ENCODE measurements around the gene RFXAP. TPM values are rescaled to one million over a fixed set of nuclear protein-coding genes. Genes with fewer than 3 reads are reported as not detected.

The RFXAP gene, protein sequence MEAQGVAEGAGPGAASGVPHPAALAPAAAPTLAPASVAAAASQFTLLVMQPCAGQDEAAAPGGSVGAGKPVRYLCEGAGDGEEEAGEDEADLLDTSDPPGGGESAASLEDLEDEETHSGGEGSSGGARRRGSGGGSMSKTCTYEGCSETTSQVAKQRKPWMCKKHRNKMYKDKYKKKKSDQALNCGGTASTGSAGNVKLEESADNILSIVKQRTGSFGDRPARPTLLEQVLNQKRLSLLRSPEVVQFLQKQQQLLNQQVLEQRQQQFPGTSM
- total RNA-seq (2022; extraction: Qiagen RNA extraction; ENCODE audit: low read depth) = 0.83 to 1.0 TPM (median 0.91 TPM) in 5 replicates

DNA sequence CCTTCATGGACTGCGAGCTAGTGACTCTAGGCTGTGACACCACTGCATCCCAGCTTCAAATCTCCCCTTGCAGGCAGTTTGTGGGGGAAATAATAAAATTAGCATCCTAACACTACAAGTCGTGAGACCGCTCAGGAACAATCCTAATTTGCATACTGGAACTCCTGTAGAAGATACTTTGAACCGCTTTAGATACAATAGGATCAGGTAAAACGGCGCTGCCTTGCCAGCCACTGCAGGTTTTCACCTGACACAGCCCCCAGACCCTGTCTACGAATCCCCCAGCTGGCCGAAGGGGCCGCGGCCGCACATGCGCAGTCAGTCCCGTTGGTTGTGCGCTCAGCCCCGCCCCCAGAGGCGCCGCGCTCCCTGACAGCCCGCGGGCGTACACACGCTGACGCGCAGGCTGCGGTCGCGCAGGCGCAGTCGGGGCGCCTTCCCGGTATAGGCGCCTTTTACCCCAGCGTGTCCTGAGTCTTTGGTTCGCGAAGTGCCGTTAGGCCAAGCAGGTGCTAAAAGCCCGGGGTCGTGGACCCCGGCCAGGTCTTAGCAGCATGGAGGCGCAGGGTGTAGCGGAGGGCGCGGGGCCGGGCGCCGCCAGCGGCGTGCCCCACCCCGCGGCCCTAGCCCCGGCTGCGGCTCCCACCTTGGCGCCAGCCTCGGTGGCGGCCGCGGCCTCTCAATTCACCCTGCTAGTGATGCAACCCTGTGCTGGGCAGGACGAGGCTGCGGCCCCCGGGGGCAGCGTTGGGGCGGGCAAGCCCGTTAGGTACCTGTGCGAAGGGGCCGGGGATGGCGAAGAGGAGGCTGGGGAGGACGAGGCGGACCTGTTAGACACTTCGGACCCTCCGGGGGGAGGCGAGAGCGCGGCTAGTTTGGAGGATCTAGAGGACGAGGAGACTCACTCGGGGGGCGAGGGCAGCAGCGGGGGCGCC, at the start of gene RFXAP:
RFXAP (plus strand) TSS at position 419 of the 935 bp plus-strand sequence; CDS start at position 555, 136 bp downstream.

Other genes with a start within 250 kb of the RFXAP start
- gene SERTM1, start 145.2 kb upstream of the RFXAP start, total RNA-seq (2022; extraction: Qiagen RNA extraction; ENCODE audit: low read depth) = not detected in 5 replicates
- 0.05 to 0.10 TPM (median 0.06 TPM) in 5 replicates for gene SMAD9, start 101.0 kb downstream of the RFXAP start, total RNA-seq (2022; extraction: Qiagen RNA extraction; ENCODE audit: low read depth)
- gene ALG5, start 180.1 kb downstream of the RFXAP start, total RNA-seq (2022; extraction: Qiagen RNA extraction; ENCODE audit: low read depth) = 37.9 to 45.7 TPM (median 38.8 TPM) in 5 replicates
- 30.2 to 59.7 TPM (median 32.0 TPM) in 5 replicates for gene EXOSC8, start 181.6 kb downstream of the RFXAP start, total RNA-seq (2022; extraction: Qiagen RNA extraction; ENCODE audit: low read depth)
- gene SUPT20H, start 240.5 kb downstream of the RFXAP start, total RNA-seq (2022; extraction: Qiagen RNA extraction; ENCODE audit: low read depth) = 21.2 to 25.1 TPM (median 23.6 TPM) in 5 replicates

All from A549 treated with GW870086 at 1 μM for 4 hours (cell line).